GM19239 (cell line): ENCODE results near the gene PREX1.

Experiments
- DNase-seq: peaks from one replicate; pipeline ENCODE4 v3.0.0; 2011; ENCODE audit warnings: low spot score; ENCODE audit not compliant: insufficient read length
- FAIRE-seq: peaks from 2 replicates; lab custom pipeline; 2011; peaks lifted over from hg19 to GRCh38; lab: Jason Lieb, UNC

The PREX1 gene

GRCh38 chr20:48648482-48649051 lies 179.2 kb downstream of the PREX1 start:
- no peak for FAIRE-seq
- DNase-seq: no peak

- no peak for DNase-seq
- no peak for FAIRE-seq
These were observed 179.9 kb downstream of the PREX1 start for GRCh38 chr20:48647858-48648257.

- DNase-seq (no peak), FAIRE-seq (no peak)
These were observed 182.1 kb downstream of the PREX1 start for GRCh38 chr20:48645666-48646065.

GRCh38 chr20:48644286-48644828 lies 183.4 kb downstream of the PREX1 start:
- DNase-seq (no peak), FAIRE-seq (no peak)

- DNase-seq (no peak), FAIRE-seq (no peak)
These were observed 185.5 kb downstream of the PREX1 start for GRCh38 chr20:48642105-48642880.

- no peak for DNase-seq
- FAIRE-seq: no peak
These were observed 186.9 kb downstream of the PREX1 start for GRCh38 chr20:48640871-48641270.

- DNase-seq (no peak), FAIRE-seq (no peak)
These were observed 187.9 kb downstream of the PREX1 start for GRCh38 chr20:48639899-48640298.

- FAIRE-seq: no peak
- DNase-seq: no peak
These were observed 189.3 kb downstream of the PREX1 start for GRCh38 chr20:48638546-48638945.

- FAIRE-seq (no peak), DNase-seq (no peak)
These were observed 190.3 kb downstream of the PREX1 start for GRCh38 chr20:48637461-48637860.

- DNase-seq: no peak
- FAIRE-seq: no peak
These were observed 191.5 kb downstream of the PREX1 start for GRCh38 chr20:48636301-48636700.

- DNase-seq (peak; percentile 61), FAIRE-seq (no peak)
These were observed 192.0 kb downstream of the PREX1 start for GRCh38 chr20:48635791-48636267.

- DNase-seq: no peak
- FAIRE-seq: no peak
These were observed 192.4 kb downstream of the PREX1 start for GRCh38 chr20:48635361-48635760.

GRCh38 chr20:48634641-48635040 lies 193.2 kb downstream of the PREX1 start:
- FAIRE-seq (no peak), DNase-seq (no peak)

GRCh38 chr20:48633620-48634257 lies 194.1 kb downstream of the PREX1 start:
- FAIRE-seq (no peak), DNase-seq (no peak)

- no peak for FAIRE-seq
- no peak for DNase-seq
These were observed 194.8 kb downstream of the PREX1 start for GRCh38 chr20:48632825-48633619.

GRCh38 chr20:48632017-48632824 lies 195.6 kb downstream of the PREX1 start:
- no peak for FAIRE-seq
- no peak for DNase-seq

- FAIRE-seq (no peak), DNase-seq (no peak)
These were observed 196.4 kb downstream of the PREX1 start for GRCh38 chr20:48631114-48632016.

GRCh38 chr20:48630342-48631075 lies 197.3 kb downstream of the PREX1 start:
- FAIRE-seq: no peak
- no peak for DNase-seq
